Measurements from ENCODE around the gene MSL1.
"Not testable (repeated sequence)": the region's sequence is repeated elsewhere in the genome, so short reads cannot be mapped to it uniquely, and the experiment has no call there.

Gene MSL1

DNA sequence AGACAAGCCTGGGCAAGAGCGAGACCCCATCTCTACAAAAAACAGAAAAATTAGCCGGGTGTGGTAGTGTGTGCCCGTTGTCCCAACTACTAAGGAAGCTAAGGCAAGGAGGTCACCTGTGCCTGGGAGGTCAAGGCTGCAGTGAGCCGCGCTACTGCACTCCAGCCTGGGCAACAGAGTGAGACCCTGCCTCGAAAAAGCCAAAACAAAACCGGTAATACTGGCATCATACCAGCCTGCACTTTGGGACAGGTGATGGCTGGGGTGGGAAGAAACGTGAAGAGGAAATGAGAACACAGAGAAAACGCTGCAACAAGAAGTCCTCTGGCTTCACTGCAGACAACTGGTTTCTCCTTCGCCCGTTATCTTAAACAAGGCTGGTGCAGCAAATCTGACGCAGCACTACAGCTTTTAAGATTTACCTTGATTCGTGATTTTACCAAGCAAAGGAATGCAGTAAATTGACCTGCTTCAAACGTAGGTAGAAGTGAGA, 17.8 kb downstream of the MSL1 start:
- no peak for DNase-seq

DNA sequence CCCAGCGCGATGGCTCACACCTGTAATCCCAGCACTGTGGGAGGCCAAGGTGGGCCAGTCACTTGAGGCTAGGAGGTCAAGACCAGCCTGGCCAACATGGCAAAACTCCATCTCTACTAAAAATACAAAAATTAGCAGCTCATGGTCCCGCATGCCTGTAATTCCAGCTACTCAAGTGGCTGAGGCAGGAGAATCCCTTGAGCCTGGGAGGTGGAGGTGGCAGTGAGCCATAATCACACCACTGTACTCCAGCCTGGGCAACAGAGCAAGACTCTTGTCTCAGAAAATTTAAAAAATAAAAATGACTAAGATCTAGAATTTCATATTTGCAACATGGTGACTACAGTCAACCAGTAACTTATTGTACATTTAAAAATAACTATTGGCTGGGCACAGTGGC, 21.4 kb downstream of the MSL1 start:
- not testable (repeated sequence) for DNase-seq

DNA sequence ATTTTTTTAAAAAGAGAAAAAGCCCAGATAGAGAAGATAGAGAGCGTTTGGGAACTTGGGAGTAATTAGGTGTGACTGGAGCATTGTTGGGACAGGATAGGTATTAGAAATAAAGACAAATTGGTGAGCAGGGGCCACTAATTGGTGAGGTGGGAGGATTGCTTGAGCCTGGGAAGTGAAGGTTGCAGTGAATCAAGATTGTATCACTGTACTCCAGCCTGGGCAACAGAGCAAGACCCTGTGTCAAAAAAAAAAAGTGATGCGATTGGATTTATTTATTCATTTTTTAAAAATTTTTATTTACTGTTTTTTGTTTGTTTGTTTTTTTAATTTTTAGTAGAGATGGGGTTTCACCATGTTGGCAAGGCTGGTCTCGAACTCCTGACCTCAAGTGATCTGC, 23.7 kb downstream of the MSL1 start:
- no peak for DNase-seq

DNA sequence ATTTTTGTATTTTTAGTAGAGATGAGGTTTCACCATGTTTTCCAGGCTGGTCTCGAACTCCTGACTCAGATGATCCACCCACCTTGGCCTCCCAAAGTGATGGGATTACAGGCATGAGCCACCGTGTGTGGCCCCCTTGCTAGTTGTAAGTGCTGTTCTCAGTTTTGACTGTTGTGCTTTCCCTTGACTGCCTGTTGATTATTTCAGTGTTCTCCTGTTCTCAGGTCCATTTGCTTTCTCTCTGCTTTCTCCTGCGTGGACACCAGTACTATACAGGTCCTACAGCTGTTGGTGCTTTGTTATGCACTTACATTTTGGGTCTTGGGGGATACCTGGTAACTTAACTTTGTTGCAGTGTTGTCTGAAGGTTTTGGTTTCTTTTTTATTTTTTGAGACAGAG, 26.8 kb downstream of the MSL1 start:
- DNase-seq = no peak

DNA sequence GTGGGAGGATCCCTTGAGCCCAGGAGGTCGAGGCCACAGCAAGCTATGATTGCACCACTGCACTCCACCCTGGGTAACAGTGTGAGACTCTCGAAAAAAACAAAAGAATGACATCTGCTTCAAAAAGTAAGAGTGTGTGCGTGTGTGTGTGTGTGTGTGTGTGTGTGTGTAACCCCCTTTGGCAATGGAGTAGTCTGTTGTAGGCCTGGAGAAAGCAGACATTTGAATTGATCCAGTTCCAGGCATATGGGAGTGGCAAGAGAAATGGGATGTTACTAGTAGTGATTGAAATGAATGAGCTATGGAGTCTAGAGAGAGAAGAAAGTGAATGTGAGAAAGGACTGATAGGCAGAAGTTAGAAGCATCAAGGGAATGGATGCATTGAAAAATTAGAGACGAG, 28.5 kb downstream of the MSL1 start:
- no peak for DNase-seq

DNA sequence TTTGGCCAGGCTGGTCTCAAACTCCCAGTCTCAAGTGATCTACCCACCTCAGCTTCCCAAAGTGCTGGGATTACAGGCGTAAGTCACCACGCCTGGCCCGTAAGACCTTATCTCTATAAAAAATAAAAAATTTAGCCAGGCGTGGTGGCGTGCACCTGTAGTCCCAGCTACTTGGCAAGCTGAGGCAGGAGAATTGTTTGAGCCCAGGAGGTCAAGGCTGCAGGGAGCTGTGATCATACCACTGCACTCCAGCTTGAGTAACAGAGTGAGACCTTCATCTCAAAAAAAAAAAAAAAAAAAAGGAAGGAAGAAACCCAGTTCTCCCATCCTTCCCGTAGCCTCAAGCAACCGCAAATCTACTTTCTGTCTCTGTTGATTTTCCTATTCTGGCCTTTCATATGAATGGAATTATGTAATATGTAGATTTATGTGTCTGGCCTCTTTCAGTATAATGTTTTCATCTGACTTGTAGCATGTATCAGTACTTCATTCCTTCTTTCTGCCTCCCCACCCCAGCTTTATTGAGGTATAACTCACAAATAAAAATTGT, 29.7 kb downstream of the MSL1 start:
- no peak for DNase-seq

DNA sequence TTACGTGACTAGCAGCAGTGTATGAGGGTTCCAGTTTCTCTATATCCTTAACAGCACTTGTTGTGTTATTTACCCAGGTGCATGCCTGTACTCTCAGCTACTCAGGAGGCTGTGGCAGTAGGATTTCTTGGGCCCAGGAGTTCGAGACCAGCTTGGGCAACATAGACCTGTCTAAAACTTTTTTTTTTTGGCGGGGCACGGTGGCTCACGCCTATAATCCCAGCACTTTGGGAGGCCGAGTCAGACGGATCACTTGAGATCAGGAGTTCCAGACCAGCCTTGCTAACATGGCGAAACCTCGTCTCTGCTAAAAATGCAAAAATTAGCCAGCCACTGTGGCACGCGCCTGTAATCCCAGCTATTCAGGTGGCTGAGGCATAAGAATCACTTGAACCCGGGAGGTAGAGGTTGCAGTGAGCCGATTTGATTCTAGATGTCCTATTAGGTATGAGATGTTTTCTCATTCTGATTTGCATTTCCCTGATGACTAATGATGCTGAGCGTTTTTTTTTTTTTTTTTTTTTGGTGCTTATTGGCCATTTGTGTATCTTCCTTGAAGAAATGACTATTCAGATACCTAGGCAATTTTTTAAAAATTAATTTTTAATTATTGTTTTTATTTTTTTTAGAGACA, 31.9 kb downstream of the MSL1 start:
- no peak for DNase-seq

DNA sequence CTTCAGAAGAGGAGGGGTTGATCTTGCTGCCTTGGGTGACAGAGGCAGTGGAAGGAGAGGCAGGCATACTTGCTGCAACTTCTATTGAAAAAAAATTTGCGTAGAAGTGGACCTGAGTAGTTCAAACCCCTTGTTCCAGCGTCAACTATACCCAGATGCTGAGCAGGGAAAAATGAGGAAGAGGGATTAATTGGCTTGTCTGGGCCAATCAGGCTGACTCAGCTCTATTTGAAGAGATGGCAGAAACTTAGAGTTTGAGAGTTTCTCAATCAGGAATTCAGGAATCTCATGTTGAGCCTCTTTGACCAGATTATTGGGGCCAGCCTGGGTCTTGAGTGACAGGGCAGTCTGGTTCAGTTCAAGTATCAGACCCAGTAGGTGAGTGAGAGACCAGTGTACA, 36.2 kb downstream of the MSL1 start:
- no peak for DNase-seq

DNA sequence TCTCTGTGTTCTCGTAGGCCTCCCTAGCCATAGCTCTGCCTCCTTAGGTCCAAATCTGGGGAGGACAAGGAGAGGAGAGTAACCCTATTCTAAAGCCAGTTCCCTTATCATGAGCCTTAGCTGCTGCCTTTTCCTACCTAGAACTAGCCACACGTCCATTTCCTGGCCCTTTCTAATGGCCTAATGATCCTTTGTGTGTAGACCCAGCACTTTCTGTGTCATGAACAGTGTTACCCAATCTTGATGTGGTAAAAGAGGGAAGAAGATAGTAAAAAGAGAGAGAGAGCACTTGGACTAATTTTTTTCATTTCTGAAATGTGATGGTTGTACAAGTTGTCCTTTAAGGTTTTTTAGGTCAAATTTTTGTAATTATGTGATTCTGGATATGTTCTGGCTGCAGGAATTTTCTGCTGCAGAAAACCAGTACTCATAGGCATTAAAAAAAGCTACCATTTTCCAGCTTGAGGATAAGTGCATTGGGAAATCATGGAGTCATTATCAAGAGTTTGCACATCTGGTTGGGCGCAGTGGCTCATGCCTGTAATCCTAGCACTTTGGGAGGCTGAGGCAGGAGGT, 36.8 kb downstream of the MSL1 start:
- no peak for DNase-seq

DNA sequence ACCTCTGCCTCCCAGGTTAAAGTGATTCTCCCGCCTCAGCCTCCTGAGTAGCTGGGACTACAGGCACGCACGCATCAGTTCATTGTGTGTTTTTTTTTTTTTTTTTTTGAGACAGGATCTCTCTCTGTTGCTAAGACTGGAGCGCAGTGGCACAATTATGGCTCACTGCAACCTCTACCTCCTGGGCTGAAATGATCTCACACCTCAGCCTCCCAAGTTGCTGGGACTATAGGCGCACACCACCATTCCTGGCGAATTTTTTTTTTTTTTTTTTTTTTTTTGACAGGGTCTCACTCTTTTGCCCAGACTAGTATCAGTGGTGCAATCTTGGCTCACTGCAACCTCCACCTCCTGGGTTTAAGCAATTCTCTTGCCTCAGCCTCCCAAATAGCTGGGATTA, 37.7 kb downstream of the MSL1 start:
- DNase-seq = no peak

DNA sequence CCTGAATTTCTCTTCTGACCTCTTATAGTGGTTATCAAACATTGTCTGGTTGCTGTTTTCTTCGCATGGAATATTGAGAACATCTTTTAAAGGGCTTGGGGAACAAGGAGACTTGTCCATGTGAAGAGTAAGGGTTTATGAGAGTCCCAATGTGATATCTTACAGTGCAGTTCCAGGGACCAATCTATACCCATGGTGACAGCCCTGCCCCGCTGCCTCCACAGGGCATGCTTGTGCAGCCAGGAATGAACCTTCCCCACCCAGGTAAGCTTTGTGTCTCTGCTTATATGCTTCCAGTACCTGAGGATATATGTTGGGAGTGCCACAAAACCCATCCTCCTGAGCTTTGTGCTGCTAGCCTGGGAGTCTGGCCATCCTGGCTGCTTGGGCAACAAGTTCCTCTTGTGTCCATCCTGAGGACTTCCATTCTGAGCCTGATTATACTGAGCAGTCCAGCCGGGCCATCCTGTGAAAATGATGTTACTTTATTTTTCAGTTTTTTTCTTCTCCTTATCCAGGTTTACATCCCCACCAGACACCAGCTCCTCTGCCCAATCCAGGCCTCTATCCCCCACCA, 46.0 kb downstream of the MSL1 start:
- DNase-seq = no peak

DNA sequence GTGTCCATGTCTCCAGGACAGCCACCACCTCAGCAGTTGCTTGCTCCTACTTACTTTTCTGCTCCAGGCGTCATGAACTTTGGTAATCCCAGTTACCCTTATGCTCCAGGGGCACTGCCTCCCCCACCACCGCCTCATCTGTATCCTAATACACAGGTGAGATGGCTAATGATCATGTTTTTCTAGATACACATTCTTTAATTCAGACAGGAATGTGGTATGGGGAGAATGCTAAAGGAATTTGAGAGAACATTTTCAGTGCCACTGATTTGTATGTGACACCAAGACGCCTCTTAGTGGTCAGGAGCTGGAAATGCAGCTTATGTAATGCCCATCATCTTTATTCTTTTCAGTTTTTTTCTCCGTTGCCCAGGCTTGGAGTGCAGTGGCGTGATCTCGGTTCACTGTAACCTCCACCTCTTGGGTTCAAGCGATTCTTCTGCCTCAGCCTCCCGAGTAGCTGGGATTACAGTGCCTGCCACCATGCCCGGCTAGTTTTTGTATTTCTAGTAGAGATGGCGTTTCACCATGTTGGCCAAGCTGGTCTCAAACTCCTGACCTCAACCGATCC, 46.6 kb downstream of the MSL1 start:
- peak; percentile 66 for DNase-seq

DNA sequence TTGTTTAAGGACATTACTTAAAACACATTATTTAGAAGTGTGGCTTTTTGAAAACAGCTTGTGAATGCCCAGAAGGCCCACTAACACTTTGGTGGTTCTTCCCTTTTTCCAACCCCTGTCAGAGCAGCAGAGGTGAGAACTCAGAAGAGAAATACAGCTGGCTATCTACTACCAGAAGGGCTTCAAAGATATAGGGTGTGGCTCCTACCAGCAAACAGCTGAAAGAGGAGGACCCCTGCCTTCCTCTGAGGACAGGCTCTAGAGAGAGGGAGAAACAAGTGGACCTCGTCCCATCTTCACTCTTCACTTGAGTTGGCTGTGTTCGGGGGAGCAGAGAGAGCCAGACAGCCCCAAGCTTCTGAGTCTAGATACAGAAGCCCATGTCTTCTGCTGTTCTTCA, 48.6 kb downstream of the MSL1 start:
- no peak for DNase-seq

DNA sequence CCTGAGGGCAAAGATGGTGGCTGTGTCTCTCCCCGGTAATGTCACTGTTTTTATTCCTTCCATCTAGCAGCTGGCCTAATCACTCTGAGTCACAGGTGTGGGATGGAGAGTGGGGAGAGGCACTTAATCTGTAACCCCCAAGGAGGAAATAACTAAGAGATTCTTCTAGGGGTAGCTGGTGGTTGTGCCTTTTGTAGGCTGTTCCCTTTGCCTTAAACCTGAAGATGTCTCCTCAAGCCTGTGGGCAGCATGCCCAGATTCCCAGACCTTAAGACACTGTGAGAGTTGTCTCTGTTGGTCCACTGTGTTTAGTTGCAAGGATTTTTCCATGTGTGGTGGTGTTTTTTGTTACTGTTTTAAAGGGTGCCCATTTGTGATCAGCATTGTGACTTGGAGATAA, 50.0 kb downstream of the MSL1 start:
- no peak for DNase-seq

DNA sequence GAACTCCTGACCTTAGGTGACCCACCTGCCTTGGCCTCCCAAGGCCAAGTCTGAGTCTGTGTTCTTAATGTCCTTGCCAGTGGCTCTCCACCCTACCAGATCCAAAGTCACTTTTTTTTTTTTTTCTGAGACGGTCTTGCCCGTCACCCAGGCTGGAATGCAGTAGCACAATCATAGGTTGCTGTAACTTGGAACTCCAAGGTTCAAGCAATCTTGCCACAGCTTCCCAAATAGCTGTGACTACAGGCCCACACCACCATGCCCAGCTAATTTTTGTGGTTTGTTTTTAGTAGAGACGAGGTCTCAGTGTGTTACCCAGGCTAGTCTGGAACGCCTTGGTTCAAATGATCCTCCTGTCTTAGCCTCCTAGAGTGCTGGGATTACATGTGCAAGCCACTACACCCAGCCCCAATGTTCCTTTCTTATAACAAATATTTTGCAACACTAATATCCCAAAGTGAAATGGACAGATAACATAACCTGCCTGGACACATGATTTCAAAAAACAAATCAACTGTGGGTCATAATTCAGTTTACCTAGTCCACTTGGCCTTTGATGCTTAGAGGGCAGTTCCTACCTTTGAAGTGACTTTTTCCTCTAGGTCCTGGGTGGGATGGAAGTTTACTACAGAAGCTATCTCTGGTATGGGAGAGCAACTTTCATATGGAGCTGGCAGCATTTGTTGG, 51.5 kb downstream of the MSL1 start:
- no peak for DNase-seq

DNA sequence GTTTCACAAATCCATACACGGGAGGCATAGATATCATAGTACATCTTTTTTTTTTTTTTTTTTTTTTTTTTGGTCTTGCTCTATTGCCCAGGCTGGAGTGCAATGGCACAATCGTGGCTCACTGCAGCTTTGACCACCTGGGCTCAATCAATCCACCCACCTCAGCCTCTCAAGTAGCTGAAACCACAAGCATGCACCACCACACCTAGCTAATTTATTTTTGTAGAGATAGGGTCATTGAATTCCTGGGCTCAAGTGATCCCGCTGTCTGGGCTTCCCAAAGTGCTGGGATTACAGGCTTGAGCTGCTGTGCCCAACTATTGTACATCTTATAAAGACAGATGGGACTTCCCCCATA, 52.0 kb downstream of the MSL1 start:
- no peak for DNase-seq

DNA sequence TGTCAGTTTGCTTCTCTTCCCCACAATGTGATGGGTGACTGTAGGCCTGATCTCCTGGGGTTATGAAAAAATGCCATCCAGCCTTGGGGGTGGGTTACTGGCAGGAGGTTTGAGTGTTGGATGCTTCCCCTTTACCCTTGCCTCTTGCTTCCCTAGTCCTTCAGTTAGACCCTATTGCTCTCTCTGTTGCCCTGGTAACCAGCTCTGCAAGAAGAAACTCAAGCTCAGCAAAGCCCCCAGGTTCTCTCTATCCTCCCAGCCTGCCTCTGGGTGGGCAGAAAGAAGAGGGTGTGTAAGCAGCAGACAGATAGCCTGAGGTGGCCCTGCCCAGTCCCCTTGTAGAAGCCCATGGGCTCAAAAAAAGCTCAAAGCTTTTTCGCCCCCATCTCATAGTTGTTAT, 52.7 kb downstream of the MSL1 start:
- DNase-seq = no peak

DNA sequence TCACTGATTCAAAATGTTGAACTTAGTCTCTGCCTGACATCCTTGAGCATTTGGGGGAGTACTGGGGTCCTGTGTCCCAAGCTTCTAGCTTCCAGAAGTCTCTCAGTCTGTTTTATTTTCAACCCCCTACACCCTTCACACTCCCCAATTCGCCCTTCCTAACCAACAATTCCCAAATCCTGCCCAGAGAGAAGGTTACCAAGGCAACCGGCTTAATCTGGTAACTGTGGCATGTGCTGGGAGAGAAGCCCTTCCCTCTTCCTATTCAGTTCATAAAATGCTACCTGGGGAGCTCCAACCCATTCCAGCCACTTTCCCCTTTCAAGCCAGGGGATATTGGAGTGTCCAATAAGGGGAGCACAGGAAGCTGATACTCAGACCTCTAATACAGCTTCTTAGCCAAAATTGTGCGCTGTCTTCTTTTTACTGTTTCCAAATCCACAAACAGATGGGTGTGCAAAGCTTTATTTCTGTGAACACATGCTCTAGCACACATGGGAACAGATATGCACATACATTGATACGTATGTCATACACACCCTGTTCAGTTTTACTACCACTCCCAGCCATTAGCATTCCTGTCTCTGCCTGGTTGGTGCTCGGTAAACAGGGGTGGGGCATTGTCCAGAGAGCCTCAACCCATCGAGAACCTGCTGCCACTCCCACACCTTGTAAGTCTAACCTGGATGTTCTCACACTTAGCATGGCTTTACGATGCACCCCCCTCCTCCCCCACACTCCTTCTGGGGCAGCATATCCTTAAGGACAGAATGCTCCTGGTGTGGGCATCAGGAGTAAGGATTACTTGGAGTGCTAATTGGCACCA, 54.4 kb downstream of the MSL1 start:
- DNase-seq = no peak

DNA sequence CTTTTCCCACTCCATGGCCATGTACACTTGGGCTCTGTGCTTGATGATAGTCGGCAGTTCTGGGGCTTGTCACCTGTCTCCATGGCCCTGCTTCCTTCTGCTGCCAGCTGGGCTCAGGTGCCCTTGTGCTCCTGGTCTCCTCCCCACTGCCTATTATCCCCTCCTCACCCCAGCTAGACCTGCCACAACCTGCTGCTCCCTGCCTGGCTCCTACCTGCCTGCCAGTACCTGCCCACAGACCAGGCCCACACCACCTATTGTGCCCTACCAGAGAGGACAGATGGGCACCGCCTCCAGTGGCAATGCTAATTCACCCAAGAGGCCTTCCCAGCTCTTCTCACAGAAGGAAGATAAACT, 55.0 kb downstream of the MSL1 start:
- no peak for DNase-seq

DNA sequence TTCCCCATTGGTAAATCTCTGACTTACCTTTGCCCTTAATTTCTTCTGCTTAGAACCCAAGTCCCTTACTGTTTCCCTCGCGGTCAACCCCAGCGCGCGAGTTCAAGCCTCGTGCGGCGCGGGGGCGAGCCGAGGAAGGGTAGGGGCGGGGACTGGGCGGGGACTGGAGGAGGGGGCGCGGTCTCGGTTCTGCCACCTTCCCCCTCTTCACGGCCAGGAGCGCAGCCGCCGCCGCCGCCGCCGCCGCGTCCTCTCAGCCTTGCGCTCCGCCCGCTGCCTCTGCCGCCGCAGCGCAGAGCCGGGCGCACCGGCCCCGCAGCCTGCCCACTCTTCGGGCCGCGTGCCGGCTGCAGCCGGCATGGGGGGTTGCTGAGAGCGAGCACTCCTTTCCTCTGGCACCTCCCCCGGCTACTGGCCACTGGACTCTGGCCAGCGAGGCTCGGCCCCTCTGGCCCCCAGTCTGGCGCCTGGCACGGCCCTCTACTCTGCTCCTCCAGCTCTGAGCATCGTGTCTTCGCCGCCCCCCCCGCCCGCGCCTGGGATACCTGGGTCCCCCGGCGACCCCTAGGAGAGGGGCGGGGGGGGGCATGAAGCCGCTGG, 55.6 kb downstream of the MSL1 start, which contains the start of gene RAPGEFL1:
Gene RAPGEFL1, plus strand, starts transcription at position 196 of the 600 bp plus-strand sequence. Its CDS starts 392 bp downstream, at position 588.
- peak; percentile 83 for DNase-seq

DNA sequence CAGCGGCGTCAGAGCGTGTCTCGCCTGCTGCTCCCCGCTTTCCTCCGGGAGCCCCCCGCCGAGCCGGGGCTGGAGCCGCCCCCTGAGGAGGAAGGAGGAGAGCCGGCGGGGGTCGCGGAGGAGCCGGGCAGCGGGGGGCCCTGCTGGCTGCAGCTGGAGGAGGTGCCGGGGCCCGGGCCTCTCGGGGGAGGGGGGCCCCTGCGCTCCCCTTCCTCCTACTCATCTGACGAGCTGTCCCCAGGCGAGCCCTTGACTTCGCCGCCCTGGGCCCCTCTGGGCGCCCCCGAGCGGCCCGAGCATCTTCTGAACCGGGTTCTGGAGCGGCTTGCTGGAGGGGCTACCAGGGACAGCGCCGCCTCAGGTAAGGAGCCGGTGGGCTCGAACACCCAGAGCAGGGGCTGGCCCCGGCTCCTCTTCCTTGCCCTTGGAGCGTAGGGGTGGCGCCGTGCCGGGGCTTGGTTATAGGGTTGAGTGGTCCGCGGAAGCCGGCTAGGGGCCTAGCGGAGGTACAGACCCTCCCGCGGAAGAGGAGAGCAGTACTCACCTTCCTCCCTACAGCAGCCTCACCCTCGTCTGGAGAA, 56.3 kb downstream of the MSL1 start:
- peak; percentile 62 for DNase-seq

DNA sequence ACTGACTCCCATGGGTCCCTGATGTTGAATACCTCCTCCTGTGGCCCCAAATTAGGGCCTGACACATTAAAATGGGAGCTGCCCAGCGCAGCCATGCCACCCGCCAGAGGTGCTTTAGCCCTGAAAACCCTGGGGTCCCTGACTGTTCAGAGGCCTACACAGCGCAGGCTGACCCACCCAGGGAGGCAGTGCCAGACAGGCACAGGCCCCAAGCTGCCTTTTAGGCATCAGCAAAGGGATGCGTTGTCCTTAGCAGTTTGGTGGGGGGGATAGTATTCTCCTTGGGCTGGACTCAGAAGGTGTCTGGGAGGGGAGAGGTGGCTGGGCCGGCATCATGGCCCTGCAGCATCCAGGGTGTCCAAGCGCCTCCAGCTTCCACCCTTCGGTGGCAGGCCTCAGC, 56.9 kb downstream of the MSL1 start:
- no peak for DNase-seq

All from retina (tissue), 1 donor.